HG02884 (cell line): ENCODE data around the gene NCKAP5L.
A peak's percentile ranks its signal among the peaks of the same experiment; 100 is the strongest.
"Not testable (repeated sequence)": the region's sequence is repeated elsewhere in the genome, so short reads cannot be mapped to it uniquely, and the experiment has no call there.

Experiments
- ATAC-seq: cut with Tn5 transposase; IDR thresholded peaks from one replicate; pipeline ENCODE4 v1.9.1; 2021; ENCODE audit warnings: mild to moderate bottlenecking, moderate library complexity; ENCODE audit not compliant: unreplicated experiment

Gene NCKAP5L

GRCh38 chr12:49828133-49829091 lies at the start of gene NCKAP5L:
Gene NCKAP5L, minus strand, starts transcription at chr12:49828413. Its CDS starts 24,369 bp downstream, at chr12:49804044.
- ATAC-seq: peak; percentile 86

GRCh38 chr12:49877066-49877465 lies 48.9 kb upstream of the NCKAP5L start:
- no peak for ATAC-seq

GRCh38 chr12:49876070-49876469 lies 47.9 kb upstream of the NCKAP5L start:
- no peak for ATAC-seq

- no peak for ATAC-seq
Measured at GRCh38 chr12:49875115-49875720, 47.0 kb upstream of the NCKAP5L start.

DNA sequence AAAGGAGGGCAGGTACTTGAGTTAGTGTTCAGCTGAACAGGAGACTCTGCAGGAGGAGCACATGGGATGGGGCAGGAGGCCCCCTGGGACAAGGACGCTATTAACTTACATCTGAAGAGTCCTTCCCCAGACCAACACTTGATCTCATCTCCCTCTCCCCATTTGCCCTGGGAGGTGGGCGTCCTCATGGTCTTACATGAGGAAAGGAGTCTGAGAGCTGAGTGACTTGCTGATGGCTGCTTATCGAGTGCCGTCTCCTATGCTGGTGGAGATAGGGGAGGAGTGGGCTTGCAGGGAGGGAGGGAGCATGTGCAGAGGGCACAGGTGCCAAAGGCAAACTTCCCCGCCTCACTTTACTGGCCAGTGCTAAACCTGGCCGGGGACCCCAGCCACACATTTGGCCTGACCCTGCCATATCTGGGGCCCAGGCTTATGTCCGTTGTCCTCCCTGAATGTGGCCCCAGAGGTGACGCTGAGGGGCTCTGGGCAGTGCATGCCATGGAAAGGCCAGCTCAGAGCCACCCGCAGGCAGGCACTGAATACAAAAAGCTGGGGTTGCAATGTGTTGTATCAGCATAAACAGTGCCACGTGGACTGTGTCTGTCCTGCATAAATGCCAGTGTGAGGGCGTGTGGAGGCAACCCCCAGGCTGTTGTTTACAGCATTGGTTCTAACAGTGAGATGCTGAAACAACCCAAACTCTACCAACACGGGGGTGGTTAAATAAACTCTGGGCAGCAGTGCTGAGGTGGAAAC lies 46.1 kb upstream of the NCKAP5L start:
- ATAC-seq: no peak

DNA sequence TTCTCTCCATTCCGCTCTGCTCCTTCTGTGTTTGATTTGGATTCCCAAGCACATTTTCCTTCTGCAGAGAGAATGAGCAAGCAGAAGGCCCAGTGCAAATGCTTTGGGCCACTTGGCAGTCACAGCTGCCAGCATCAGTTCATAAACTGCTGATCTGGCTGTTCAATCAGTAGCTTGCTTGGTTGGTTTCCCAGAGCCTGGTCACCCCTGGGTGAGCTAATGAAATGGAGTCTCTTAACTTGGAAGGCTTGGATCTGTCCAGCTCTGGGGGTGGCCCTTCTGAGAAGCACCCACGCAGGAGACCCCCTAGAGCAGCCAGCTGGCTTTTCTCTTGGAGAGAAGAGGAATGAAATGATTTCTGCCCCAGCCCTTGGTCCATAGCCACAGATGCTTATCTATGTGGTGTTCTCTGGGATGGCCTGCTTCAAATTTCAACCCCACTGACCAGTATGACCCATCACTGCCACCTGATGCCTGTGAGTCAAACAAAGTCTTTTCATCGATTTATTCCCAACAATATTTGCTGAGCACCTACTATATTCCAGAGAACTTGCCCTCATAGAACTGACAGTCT lies 45.2 kb upstream of the NCKAP5L start:
- ATAC-seq: no peak

GRCh38 chr12:49872781-49873181 lies 44.6 kb upstream of the NCKAP5L start:
- ATAC-seq: no peak

GRCh38 chr12:49872381-49872780 lies 44.2 kb upstream of the NCKAP5L start:
- no peak for ATAC-seq

- ATAC-seq: not testable (repeated sequence)
Measured at GRCh38 chr12:49871811-49872251, 43.6 kb upstream of the NCKAP5L start.

DNA sequence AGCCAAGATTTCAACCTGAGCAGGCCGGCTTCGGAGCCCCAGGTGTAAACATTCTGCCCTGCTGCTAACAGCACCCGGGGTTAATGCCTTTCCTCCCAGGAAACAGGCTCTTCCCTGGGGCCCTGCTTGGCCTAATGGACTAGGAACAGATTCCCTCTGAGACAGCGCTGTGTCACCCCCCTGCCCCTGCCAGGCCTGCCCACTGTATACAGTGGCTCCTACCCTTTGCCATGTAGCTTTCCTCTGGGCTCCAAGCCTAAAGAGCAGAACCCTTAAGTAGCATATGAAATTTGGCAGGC lies 43.0 kb upstream of the NCKAP5L start:
- ATAC-seq: no peak

GRCh38 chr12:49870501-49871262 lies 42.5 kb upstream of the NCKAP5L start:
- ATAC-seq: no peak

DNA sequence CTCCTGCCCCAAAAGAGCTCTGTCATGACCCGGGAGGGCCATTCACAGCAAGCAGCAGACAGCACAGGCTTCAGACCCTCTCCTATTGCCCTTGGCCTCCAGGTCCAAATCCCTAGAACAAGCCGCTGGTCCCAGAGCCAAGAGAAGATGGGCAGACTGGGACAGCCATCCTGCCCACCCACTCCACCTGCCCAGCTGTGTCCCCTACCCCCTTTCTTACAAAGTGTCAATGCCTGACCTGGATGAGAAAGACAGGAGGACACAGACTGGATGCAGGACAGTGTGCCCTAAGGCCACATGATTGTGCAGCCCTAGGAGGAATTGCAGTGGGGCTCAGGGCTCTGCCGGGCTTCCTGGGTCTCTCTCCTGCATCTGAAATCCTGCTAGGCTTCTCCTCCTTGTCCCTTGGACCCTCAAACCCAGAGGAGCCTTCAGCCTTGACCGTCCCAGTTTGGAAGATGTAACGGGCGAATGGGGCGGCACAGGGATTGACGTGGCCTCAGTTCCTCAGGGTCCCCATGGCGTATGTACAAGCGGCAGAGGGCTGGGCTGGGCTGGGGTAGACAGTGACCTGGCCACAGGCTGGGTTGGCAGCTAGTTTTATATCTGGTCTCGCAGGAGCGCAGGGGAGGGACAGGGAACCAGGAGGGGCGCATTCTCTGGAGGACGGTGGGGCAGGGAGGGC lies 41.7 kb upstream of the NCKAP5L start:
- ATAC-seq: no peak

DNA sequence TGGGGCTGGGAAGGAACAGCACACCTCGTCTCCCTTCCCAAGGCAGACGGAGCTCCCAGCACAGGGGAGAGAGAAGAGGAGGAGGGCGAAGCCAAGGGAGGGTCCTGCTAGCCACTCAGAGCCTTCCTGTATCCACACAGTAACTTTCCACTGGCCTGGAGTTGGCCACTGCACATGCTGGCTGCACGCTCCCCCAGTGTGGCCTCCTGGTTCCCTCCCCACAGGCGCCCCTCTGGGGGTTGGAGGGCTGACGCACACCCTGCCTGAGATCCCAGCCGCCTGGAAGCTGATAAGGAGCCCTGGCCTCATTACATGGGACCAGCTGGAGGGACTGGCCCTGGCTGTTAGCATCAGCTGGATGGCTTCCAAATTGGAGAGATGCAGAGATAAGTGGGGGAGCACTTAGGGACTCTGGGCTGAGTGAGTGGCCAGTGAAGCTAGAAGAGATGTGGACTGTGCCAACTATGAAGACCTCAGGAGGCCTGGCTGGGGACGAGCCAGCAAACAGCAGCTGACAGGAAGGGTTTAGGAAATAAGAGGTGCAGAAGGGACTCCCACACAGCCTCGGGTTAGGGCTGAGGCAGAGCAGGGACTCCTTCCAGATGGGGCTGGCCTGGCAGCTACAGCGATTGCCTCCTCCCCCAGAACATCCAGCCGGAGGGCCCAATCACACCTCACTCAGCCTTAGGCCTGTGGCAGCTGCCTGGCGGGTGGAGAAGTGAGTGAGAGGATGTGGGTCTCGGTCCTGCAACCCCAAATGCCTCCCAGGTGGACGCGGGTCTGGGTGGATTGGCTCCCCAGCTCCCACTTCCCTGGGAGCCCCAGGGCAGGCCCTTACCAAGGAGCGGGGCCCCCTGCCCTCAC lies 41.0 kb upstream of the NCKAP5L start:
- ATAC-seq: no peak

DNA sequence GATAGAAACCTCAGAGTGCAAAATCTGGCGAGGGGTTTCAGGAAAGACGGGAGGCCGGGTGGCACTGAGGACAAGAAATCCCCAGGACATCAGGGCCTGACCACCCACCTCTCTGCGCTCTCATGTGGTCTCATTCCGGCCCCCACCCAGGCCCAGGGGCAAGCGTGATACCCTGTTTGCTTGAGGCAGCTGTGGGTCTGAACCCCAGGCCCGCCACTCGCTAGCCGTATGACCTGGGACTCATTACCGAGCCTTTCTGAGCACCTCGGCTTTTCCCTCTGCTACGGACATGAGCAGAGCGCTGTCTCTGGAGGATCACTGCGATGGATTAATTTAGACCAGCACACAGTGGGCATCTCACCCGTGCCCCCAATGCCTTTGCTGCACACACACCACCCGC lies 40.2 kb upstream of the NCKAP5L start:
- ATAC-seq: no peak

DNA sequence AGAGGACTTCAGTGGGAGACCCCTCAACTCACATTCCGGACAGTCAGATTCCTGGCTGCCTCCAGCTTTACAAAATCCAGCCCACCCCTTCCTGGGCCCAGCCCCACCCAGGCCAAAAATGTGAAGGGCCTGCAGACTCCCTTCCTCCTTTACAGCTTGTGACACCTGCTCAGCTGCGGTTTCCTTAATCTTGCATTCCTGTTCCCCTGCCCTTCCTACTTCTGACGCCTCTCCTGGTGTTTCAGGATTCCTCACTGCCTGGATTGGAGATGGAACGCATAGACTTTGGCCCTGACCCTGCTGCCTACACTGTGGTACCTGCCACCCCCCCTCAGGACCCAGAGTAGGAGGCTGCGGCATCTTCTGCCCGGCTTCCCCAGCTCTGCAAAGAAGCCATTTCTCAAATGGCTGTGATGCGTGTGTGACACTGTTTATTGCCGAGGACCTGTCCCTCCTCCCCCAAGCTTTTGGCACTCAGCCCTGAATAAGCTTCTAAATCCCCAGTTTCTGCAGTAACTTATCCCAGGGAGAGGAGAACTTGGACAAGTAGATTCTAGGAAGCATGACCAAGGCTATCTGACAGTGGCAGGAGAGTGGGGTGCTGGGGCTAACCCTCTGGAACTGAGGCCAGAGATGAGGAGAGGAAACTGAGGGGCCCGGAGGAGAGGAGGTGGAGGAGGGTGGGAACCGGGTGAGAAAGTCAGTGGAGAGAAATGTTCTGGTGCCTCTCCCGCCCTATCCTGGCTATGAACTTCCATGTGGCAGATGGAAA lies 39.5 kb upstream of the NCKAP5L start:
- ATAC-seq: no peak

GRCh38 chr12:49866859-49867569 lies 38.8 kb upstream of the NCKAP5L start:
- ATAC-seq: no peak

- no peak for ATAC-seq
Measured at GRCh38 chr12:49865782-49866135, 37.5 kb upstream of the NCKAP5L start.
